H1 (cell line): Measurements from ENCODE around the gene STX16. TPM values are rescaled to one million over a fixed set of nuclear protein-coding genes. Genes with fewer than 3 reads are reported as not detected.

Experiments
- CTCF ChIA-PET: fragments of 300-600 bp; sonication (Branson Sonifier 250); formaldehyde crosslinking; loops from one replicate; lab custom pipeline; 2021; ENCODE audit not compliant: partially characterized antibody; lab: Charles Lee
- POLR2A ChIA-PET: fragments of 300-600 bp; sonication (Branson Sonifier 250); formaldehyde crosslinking; loops from one replicate; lab custom pipeline; 2021; ENCODE audit warnings: inconsistent platforms; ENCODE audit not compliant: partially characterized antibody; lab: Charles Lee
- DNase-seq, 2 experiments: peaks; one replicate each; pipeline versions ENCODE4 v3.0.0 to v3.0.0-alpha.2; 2010 to 2022; ENCODE audit warnings: low spot score in 2 of 2, low read depth in 1 of 2, mixed read lengths in 1 of 2
- FAIRE-seq: peaks from 2 replicates; lab custom pipeline; 2011; peaks lifted over from hg19 to GRCh38; lab: Jason Lieb, UNC
- H2AFZ ChIP-seq: 2 replicates; pipeline ENCODE4 v1.8.1; 2012; ENCODE audit warnings: low read length, inconsistent platforms
- H2AK5ac ChIP-seq: 2 replicates; pipeline ENCODE4 v1.6.1; 2013; ENCODE audit warnings: low read depth, low read length
- H2BK120ac ChIP-seq: replicated peaks from 2 replicates; pipeline ENCODE3; 2013; ENCODE audit warnings: low read depth, low read length, inconsistent platforms
- H2BK12ac ChIP-seq: 2 replicates; pipeline ENCODE4 v1.6.1; 2013; ENCODE audit warnings: low read depth, low read length
- H2BK15ac ChIP-seq: 2 replicates; pipeline ENCODE4 v1.6.1; 2013; ENCODE audit warnings: low read length
- H2BK20ac ChIP-seq: 2 replicates; pipeline ENCODE4 v1.6.1; 2013; ENCODE audit warnings: low read length
- H2BK5ac ChIP-seq: 2 replicates; pipeline ENCODE4 v1.6.1; 2013; ENCODE audit warnings: low read depth, low read length
- H3K14ac ChIP-seq: 2 replicates; pipeline ENCODE4 v1.6.1; 2013; ENCODE audit warnings: inconsistent platforms; ENCODE audit not compliant: insufficient read length
- H3K18ac ChIP-seq: 2 replicates; pipeline ENCODE4 v1.6.1; 2013; ENCODE audit warnings: low read length; ENCODE audit errors: extremely low read depth
- H3K23ac ChIP-seq: 2 replicates; pipeline ENCODE4 v1.6.1; 2013; ENCODE audit warnings: inconsistent platforms; ENCODE audit not compliant: insufficient read length
- H3K23me2 ChIP-seq: 2 replicates; pipeline ENCODE4 v1.6.1; 2013; ENCODE audit warnings: low read depth, low read length
- H3K27ac ChIP-seq: 2 replicates; pipeline ENCODE4 v1.6.1; 2011; ENCODE audit warnings: low read depth, low read length, inconsistent platforms
- H3K27me3 ChIP-seq, 4 experiments: replicated peaks in 1 of 4; 1 replicate in 1 of 4; 2 replicates in 3 of 4; pipeline versions ENCODE4 v1.6.1 to v1.8.1; 2011 to 2013; ENCODE audit warnings: low read length in 3 of 4, mild to moderate bottlenecking in 3 of 4, inconsistent platforms in 2 of 4, mixed read lengths in 2 of 4, moderate library complexity in 1 of 4; ENCODE audit not compliant: control insufficient read depth in 3 of 4, insufficient read depth in 3 of 4; ENCODE audit errors: extremely low read depth in 1 of 4
- H3K36me3 ChIP-seq, 4 experiments: 2 replicates each; pipeline versions ENCODE4 v1.6.1 to v1.8.1; 2011 to 2013; ENCODE audit warnings: mild to moderate bottlenecking in 4 of 4, low read length in 3 of 4, moderate library complexity in 2 of 4, control low read depth in 1 of 4, inconsistent platforms in 1 of 4; ENCODE audit not compliant: insufficient read depth in 4 of 4, control insufficient read depth in 2 of 4
- H3K4ac ChIP-seq: replicated peaks from 2 replicates; pipeline ENCODE3; 2013; ENCODE audit warnings: low read length, low read depth, mixed read lengths, inconsistent platforms; ENCODE audit not compliant: insufficient read length
- H3K4me1 ChIP-seq, 4 experiments: replicated peaks in 1 of 4; 1 replicate in 1 of 4; 2 replicates in 3 of 4; pipeline versions ENCODE4 v1.6.1 to v1.8.1; 2011 to 2013; ENCODE audit warnings: low read length in 3 of 4, inconsistent platforms in 2 of 4, mixed read lengths in 1 of 4; ENCODE audit not compliant: insufficient read depth in 4 of 4, control insufficient read depth in 3 of 4
- H3K4me2 ChIP-seq, 2 experiments: 2 replicates each; pipeline versions ENCODE4 v1.6.1 to v1.8.1; 2011 to 2013; ENCODE audit warnings: low read depth in 2 of 2, low read length in 2 of 2, control low read depth in 1 of 2, inconsistent platforms in 1 of 2, mild to moderate bottlenecking in 1 of 2; ENCODE audit not compliant: insufficient read depth in 1 of 2
- H3K4me3 ChIP-seq, 4 experiments: fragments of 200-600, 300-600 bp in 1 of 4; sonication (generic), shearing (Covaris generic), sonication (Bioruptor Twin) in 1 of 4; 2 replicates each; pipeline versions ENCODE4 v1.5.1 to v1.8.1; 2011 to 2016; ENCODE audit warnings: low read length in 4 of 4, low read depth in 3 of 4, control low read depth in 2 of 4, inconsistent platforms in 2 of 4, mild to moderate bottlenecking in 2 of 4, mixed read lengths in 1 of 4, moderate library complexity in 1 of 4; ENCODE audit not compliant: insufficient read depth in 2 of 4; ENCODE audit errors: extremely low read depth in 1 of 4
- H3K56ac ChIP-seq: replicated peaks from 2 replicates; pipeline ENCODE3; 2013; ENCODE audit warnings: low read depth, mild to moderate bottlenecking, mixed read lengths, low read length, inconsistent platforms; ENCODE audit not compliant: insufficient read length
- H3K79me1 ChIP-seq: 2 replicates; pipeline ENCODE4 v1.6.1; 2013; ENCODE audit warnings: low read depth, low read length, control low read depth
- H3K79me2 ChIP-seq, 2 experiments: 2 replicates each; pipeline versions ENCODE4 v1.6.1 to v1.8.1; 2012 to 2013; ENCODE audit warnings: low read length in 2 of 2, mild to moderate bottlenecking in 2 of 2, inconsistent platforms in 1 of 2; ENCODE audit not compliant: insufficient read depth in 2 of 2, control insufficient read depth in 1 of 2
- H3K9ac ChIP-seq, 4 experiments: replicated peaks in 1 of 4; 1 replicate in 1 of 4; 2 replicates in 3 of 4; pipeline versions ENCODE4 v1.6.1 to v1.8.1; 2011 to 2013; ENCODE audit warnings: low read depth in 3 of 4, low read length in 3 of 4, control low read depth in 2 of 4, mild to moderate bottlenecking in 2 of 4, moderate library complexity in 2 of 4, inconsistent platforms in 1 of 4; ENCODE audit errors: extremely low read depth in 1 of 4
- H3K9me3 ChIP-seq, 2 experiments: 2 replicates each; pipeline versions ENCODE4 v1.6.1 to v1.8.1; 2012 to 2013; ENCODE audit warnings: mild to moderate bottlenecking in 2 of 2, moderate library complexity in 2 of 2, control low read depth in 1 of 2, inconsistent platforms in 1 of 2, low read depth in 1 of 2, low read length in 1 of 2, mixed read lengths in 1 of 2; ENCODE audit not compliant: insufficient read depth in 2 of 2
- H4K20me1 ChIP-seq, 2 experiments: replicated peaks in 1 of 2; 2 replicates each; pipeline versions ENCODE3 to v1.8.1; 2011 to 2013; ENCODE audit warnings: inconsistent platforms in 2 of 2, low read length in 2 of 2, mild to moderate bottlenecking in 1 of 2; ENCODE audit not compliant: insufficient read depth in 2 of 2, control insufficient read depth in 1 of 2
- H4K5ac ChIP-seq: 2 replicates; pipeline ENCODE4 v1.6.1; 2013; ENCODE audit warnings: low read length, low read depth, mixed read lengths, inconsistent platforms; ENCODE audit not compliant: insufficient read length
- H4K8ac ChIP-seq: 2 replicates; pipeline ENCODE4 v1.8.0; 2013; ENCODE audit warnings: mild to moderate bottlenecking, moderate library complexity, low read length, inconsistent platforms; ENCODE audit not compliant: insufficient read depth; ENCODE audit errors: extremely low read depth
- H4K91ac ChIP-seq: replicated peaks from 2 replicates; pipeline ENCODE3; 2013; ENCODE audit warnings: low read length, mixed read lengths, inconsistent platforms; ENCODE audit not compliant: insufficient read length
- FOSL1 ChIP-seq: IDR thresholded peaks from 2 replicates; pipeline ENCODE4 v1.6.1; 2011; ENCODE audit warnings: mild to moderate bottlenecking, low read depth, low read length, moderate library complexity; ENCODE audit not compliant: insufficient read depth
- WGBS, 2 experiments: shearing (Covaris generic) in 1 of 2; methylation state at CpG; one replicate each; pipeline versions ENCODE4 v1.1.6 to v1.1.7; 2013 to 2015; ENCODE audit warnings: low lambda C conversion rate in 2 of 2, mixed read lengths in 2 of 2, inconsistent platforms in 1 of 2, low coverage in 1 of 2, missing lambda C conversion rate in 1 of 2; ENCODE audit not compliant: insufficient replicate concordance in 2 of 2, insufficient coverage in 1 of 2, insufficient read length in 1 of 2; ENCODE audit errors: extremely low coverage in 1 of 2, missing lambda C conversion rate in 1 of 2; 5-methylcytosine and 5-hydroxymethylcytosine counted together
- polyA plus RNA-seq, 7 experiments: library from polyadenylated mRNA; depleted of rRNA in 3 of 7; stranded (reverse) in 5 of 7; unstranded in 2 of 7; fragments of >200 nt in 5 of 7; fragments of 200-250 nt in 2 of 7; gene quantifications; 1 replicate in 5 of 7; 2 replicates in 1 of 7; 4 replicates in 1 of 7; pipeline versions ENCODE4 v1.2.1 to v1.2.3, GENCODE V29; 2011 to 2013; ENCODE audit warnings: missing spikeins in 2 of 7, mixed read lengths in 2 of 7
- total RNA-seq: library from RNA; stranded (reverse); fragmentation: NEBNext Ultra II Directional; extraction: Animal tissue kit (Norgen Biotek cat#: 25700); gene quantifications from 2 replicates; pipeline ENCODE4 v1.2.1, GENCODE V29; 2021

STX16 gene
- total and polyA plus RNA-seq, 2 of the 8 experiments (the other 6 are each of a cell fraction or from before 2014, with no cell fraction given) = 45.2 to 61.6 TPM

DNA sequence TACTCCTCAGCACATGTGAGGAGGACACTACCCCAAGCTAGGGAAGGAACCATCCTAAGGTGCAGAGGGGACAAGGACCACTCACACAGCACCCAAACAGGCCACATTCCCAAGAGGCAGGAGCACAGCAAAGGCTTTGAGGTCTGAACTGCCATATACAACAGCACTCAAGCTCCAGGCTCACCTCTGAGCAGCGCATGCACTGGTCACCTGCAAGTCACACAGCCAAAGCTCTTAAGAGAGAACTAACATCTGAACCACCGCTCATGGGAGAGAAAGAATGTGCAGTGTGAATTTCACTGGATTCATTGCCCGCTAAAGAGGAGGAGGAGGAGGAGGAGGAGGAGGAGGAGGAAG, 72.5 kb downstream of the STX16 start:
- Histone ChIP-seq H3K9ac (no peak overlapping the region), H3K18ac (no peak overlapping the region), H4K20me1 (no peaks in the 10 kb centered on the region), H3K23ac (no peak overlapping the region), H3K56ac (no peak overlapping the region), H3K4me1 (peaks cover 0 to 4% (median 0%) of the 10 kb centered on the region in 4 experiments; a peak in 2 of 7 replicates), H3K27ac (no peak overlapping the region), H3K36me3 (no peaks in the 10 kb centered on the region), H3K79me1 (no peaks in the 10 kb centered on the region; the same call in 1 of the 2 replicates), H2AFZ (no peak overlapping the region), H2BK5ac (no peak overlapping the region; the same call in 1 of the 2 replicates), H3K9me3 (no peaks in the 10 kb centered on the region; a peak in 1 of 4 replicates), H3K4me3 (no peak overlapping the region), H3K27me3 (peaks cover 0 to 4% (median 1%) of the 10 kb centered on the region in 4 experiments; a peak in 3 of 7 replicates), H2BK120ac (no peak overlapping the region), H4K91ac (peak overlapping the region; percentile 25), H4K8ac (no peak overlapping the region), H3K4ac (no peak overlapping the region), H3K79me2 (no peaks in the 10 kb centered on the region), H2BK12ac (0 out of 2 replicates have a peak overlapping the region, but pooled peaks have one; percentile 27), H2BK20ac (no peak overlapping the region; the same call in 1 of the 2 replicates), H4K5ac (no peak overlapping the region), H2AK5ac (peak overlapping the region; percentile 83; the same call in 1 of the 2 replicates), H3K4me2 (no peak overlapping the region), H3K14ac (no peak overlapping the region), H2BK15ac (peak overlapping the region; percentile 88; the same call in 1 of the 2 replicates), H3K23me2 (no peaks in the 10 kb centered on the region)
- POLR2A ChIA-PET = interaction anchor here (0.8 to 2.6 kb wide), 3 partner anchors 12 to 29 kb away, joined by 3 to 14 read pairs (median 3); no protein-coding TSS in a partner anchor
- FAIRE-seq (no peak), DNase-seq (peak in 1 of 2 experiments; percentile 22)
- TF ChIP-seq FOSL1 = no peak
- CTCF ChIA-PET = interaction anchor here (1.7 kb wide), 1 partner anchor 20 kb away, joined by 7 read pairs; no protein-coding TSS in a partner anchor
- WGBS, 2 experiments = 93% methylated on average over 3 of the region's 3 CpGs; no CpG with 5 or more reads in 1 of the 2 experiments
